ENCODE data around the gene WNT1.

- no peak for TF ChIP-seq POLR2A (IDR thresholded peaks at IDR 0.05)
- no peak for TF ChIP-seq CTCF (IDR thresholded peaks at IDR 0.05 in 4 of 5, conservative IDR thresholded peaks at IDR 0.05 in 1 of 5)
These were observed 39.3 kb upstream of the WNT1 start for GRCh38 chr12:48938805-48939204.
